AG10803 (cell line): ENCODE data around the gene CPA1.

ENCODE experiments used
- DNase-seq: peaks from one replicate; pipeline ENCODE4 v3.0.0; 2010; ENCODE audit warnings: low read depth
- H3K4me3 ChIP-seq: 2 replicates; pipeline ENCODE4 v1.5.1; 2011; ENCODE audit warnings: mild to moderate bottlenecking, low read length, control low read depth
- TF ChIP-seq, protein P1 (sequence below): conservative IDR thresholded peaks from 2 replicates; pipeline ENCODE4 v1.5.1; 2011; ENCODE audit warnings: mild to moderate bottlenecking, low read length, control low read depth, inconsistent platforms

CPA1 gene

DNA sequence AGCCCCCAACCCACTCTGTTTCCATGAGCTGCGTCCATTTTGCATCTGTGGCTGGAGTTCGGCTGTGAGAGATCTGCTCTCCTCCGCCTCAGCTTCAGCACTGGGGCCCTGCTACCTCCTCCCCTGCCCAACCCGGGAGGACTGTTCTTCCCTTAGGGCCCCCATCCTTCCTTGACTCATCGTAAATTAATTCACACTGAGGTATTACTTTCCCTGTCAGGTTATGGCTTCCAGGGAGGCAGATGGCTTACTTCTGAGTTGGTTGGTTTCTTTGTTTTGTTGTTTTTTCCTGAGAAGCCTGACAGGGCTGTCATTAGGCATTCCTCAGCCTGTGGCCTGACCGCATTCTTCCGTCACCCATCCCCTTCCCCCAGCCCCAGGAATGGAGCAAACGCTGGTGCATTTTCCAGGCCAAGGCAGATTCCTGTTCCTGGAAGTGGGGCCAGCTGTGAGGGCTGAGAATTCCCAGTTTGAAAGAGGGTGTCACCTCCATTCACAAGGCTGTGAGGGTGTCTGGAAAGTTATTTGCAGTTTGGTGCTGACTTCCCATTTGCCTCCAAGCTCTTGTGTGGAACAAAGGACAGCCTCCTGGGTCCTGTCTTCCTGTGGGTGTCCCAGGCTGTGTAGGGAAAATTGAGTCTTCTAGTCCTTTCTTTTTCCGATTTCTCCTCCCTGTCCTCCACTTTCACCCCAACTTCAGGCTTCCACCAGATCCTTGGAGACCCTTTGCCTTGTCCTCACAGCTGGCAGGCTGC lies 24.0 kb upstream of the CPA1 start:
- TF ChIP-seq, protein P1, sequence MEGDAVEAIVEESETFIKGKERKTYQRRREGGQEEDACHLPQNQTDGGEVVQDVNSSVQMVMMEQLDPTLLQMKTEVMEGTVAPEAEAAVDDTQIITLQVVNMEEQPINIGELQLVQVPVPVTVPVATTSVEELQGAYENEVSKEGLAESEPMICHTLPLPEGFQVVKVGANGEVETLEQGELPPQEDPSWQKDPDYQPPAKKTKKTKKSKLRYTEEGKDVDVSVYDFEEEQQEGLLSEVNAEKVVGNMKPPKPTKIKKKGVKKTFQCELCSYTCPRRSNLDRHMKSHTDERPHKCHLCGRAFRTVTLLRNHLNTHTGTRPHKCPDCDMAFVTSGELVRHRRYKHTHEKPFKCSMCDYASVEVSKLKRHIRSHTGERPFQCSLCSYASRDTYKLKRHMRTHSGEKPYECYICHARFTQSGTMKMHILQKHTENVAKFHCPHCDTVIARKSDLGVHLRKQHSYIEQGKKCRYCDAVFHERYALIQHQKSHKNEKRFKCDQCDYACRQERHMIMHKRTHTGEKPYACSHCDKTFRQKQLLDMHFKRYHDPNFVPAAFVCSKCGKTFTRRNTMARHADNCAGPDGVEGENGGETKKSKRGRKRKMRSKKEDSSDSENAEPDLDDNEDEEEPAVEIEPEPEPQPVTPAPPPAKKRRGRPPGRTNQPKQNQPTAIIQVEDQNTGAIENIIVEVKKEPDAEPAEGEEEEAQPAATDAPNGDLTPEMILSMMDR, result no peak
- peak overlapping the region; percentile 0; the same call in 1 of the 2 replicates for H3K4me3 ChIP-seq
- DNase-seq, result peak; percentile 99

DNA sequence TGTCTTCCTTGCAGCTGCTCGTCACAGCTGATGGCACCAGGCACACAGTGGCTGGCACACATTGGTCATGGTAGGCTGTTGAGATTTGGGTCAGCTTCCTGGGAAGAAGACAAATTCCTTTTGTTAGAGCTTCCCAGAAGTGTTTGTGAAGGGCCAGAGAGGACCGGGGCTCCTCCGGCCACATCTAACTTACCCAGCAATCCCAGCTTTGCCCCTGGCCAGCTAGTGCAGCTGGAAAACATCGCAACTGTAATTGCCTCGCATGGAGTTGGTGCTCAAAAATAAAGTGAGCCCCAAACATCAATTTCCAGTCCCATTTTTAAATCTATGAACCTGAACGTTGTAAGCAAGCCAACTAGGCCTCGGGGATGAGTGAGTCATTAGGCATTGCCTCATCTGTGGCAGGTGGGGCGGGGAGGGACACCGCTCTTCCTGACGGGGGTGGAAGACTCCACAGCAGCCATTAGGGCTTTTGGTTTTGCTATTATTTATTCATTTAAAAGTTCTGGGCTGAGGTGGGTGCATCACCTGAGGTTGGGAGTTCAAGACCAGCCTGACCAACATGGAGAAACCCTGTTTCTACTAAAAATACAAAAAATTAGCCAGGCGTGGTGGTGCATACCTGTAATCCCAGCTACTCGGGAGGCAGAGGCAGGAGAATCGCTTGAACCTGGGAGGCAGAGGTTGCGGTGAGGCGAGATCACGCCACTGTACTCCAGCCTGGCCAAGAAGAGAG lies 23.2 kb upstream of the CPA1 start:
- TF ChIP-seq, protein P1, result no peak
- DNase-seq, result peak; percentile 85
- no peak overlapping the region for H3K4me3 ChIP-seq

DNA sequence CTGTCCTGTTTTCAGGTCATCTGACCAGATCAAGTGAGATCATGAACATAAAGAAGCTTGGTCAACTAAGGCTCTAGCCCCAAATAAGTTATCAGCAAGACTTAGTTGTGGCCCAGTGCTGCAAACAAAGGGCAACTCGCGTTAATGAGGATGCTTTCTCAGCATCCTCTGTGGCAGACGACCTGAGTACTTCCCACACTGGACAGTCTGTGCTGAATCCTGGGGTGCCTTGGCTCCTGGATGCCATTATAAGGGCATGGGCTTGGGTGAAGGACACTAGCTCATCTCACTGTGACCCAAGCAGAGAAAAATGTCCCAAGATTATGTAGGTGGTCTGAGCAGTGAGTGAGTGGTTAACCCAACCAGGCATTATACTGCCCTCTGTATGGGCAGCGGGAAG lies 21.8 kb upstream of the CPA1 start:
- TF ChIP-seq, protein P1, result no peak

DNA sequence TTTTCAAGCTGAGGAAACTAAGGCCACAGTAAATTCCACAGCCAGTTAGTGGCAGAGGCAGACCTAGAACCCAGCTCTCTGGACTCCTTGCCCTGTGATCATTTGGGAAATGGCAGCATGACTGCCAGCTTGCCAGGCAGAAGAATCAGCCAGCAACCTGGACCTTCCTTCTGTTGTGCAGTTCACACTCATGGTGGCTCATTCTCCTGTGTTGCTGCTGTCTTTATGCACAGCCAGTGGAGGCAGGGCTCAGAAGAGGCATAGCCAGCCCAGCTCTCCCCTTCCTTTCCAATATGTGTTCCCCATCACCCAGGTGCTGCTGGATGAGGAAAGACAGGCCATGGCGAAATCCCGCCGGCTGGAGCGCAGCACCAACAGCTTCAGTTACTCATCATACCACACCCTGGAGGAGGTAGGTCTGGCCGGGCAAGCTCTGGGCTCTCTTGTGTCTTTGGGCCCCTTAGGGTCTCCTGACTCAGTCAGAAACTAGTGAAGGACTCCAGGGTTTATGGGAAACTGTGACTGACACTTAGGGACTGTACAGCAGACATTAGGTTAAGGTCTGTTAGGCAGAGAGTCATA lies 20.9 kb upstream of the CPA1 start:
- H3K4me3 ChIP-seq, result no peak overlapping the region
- no peak for DNase-seq
- TF ChIP-seq, protein P1, result no peak

More for the DNA sequence above, 21.8 kb upstream of the CPA1 start:
- no peak overlapping the region for H3K4me3 ChIP-seq
- DNase-seq, result no peak

DNA sequence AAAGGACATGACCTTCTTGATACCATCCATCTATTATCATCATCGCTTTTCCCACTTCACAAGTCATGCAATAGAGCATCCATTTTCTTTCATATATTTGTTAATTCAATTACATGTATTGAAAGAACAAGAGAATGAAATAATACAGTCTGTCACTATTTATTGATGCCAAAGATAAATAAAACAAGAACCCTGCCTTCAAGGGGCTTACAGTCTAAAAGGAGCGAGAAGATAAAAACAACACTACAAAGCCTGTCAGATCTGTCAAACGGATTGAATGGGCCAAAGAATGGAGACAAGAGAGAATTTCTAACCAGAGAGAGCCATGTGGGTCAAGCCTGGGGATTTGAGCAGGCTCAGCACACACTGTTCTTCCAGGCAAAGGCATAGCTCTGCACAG lies 19.8 kb upstream of the CPA1 start:
- H3K4me3 ChIP-seq, result no peak overlapping the region
- DNase-seq, result no peak
- TF ChIP-seq, protein P1, result no peak

DNA sequence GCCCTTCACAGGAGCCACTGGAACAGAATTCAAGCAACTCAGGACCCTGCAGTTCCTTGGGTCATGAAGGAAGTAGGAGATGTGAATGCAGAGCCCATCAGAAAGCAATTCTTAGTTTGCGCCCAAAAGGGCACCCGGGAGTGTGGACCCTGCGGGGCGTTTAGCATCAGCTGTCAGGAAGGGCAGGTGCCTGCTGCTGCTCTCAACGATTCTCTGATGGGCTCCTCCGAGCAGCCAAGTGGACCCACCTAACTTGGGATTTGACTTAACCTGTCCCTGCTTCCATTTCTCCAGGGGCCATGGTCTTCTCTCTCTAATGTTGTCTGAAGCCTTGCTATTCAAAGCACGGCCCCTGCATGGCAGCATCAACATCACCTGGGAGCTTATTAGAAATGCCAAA lies 18.6 kb upstream of the CPA1 start:
- no peak for DNase-seq
- TF ChIP-seq, protein P1, result no peak
- no peak overlapping the region for H3K4me3 ChIP-seq
